Measurements from ENCODE around the gene PARD6B.
"Not testable (repeated sequence)": the region's sequence is repeated elsewhere in the genome, so short reads cannot be mapped to it uniquely, and the experiment has no call there.

- not testable (repeated sequence) for TF ChIP-seq TCF4 (CRISPR knock-in tag; IDR thresholded peaks at IDR 0.05; ENCODE audit: borderline replicate concordance); POU6F1 (CRISPR knock-in tag; IDR thresholded peaks at IDR 0.05; ENCODE audit: borderline replicate concordance, low read depth); ESRRG (CRISPR knock-in tag; IDR thresholded peaks at IDR 0.05); RARB (CRISPR knock-in tag; IDR thresholded peaks at IDR 0.05); ZNF8 (CRISPR knock-in tag; IDR thresholded peaks at IDR 0.05); ZNF565 (CRISPR knock-in tag; conservative IDR thresholded peaks at IDR 0.05; ENCODE audit: low read depth)
- TF ChIP-seq, protein P1, sequence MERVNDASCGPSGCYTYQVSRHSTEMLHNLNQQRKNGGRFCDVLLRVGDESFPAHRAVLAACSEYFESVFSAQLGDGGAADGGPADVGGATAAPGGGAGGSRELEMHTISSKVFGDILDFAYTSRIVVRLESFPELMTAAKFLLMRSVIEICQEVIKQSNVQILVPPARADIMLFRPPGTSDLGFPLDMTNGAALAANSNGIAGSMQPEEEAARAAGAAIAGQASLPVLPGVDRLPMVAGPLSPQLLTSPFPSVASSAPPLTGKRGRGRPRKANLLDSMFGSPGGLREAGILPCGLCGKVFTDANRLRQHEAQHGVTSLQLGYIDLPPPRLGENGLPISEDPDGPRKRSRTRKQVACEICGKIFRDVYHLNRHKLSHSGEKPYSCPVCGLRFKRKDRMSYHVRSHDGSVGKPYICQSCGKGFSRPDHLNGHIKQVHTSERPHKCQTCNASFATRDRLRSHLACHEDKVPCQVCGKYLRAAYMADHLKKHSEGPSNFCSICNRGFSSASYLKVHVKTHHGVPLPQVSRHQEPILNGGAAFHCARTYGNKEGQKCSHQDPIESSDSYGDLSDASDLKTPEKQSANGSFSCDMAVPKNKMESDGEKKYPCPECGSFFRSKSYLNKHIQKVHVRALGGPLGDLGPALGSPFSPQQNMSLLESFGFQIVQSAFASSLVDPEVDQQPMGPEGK (CRISPR knock-in tag; IDR thresholded peaks at IDR 0.05; ENCODE audit: borderline replicate concordance) = not testable (repeated sequence)
These were observed 17.0 kb upstream of the PARD6B start for GRCh38 chr20:50714426-50714825.
